WTC11 (cell line): ENCODE measurements around the gene KDM3B. TPM values are rescaled to one million over a fixed set of nuclear protein-coding genes. Genes with fewer than 3 reads are reported as not detected.

Experiments
- ATAC-seq: fragments of 200-7000 bp; cut with Tn5 transposase; 2 replicates; pipeline ENCODE4 v1.10.0; 2021; ENCODE audit warnings: mild to moderate bottlenecking, moderate library complexity
- CTCF ChIA-PET: fragments of 300-600 bp; sonication (Branson Sonifier 250); formaldehyde crosslinking; loops from one replicate; lab custom pipeline; 2021; ENCODE audit warnings: antibody characterized with exemption; lab: Charles Lee
- POLR2A ChIA-PET: fragments of 350-600 bp; sonication (Branson Sonifier 250); formaldehyde crosslinking; loops from one replicate; lab custom pipeline; 2021; ENCODE audit warnings: antibody characterized with exemption; lab: Charles Lee
- DNase-seq: peaks from one replicate; pipeline ENCODE4 v3.0.0; 2021; ENCODE audit warnings: low spot score
- H3K27ac Mint-ChIP-seq: 2 replicates; pipeline ENCODE4 v1.8.0; 2021; ENCODE audit warnings: mixed read lengths
- H3K27me3 Mint-ChIP-seq: 2 replicates; pipeline ENCODE4 v1.8.0; 2021; ENCODE audit warnings: low read depth, mild to moderate bottlenecking, moderate library complexity, mixed read lengths
- H3K36me3 Mint-ChIP-seq: 2 replicates; pipeline ENCODE4 v1.8.0; 2021; ENCODE audit warnings: mixed read lengths
- H3K4me1 Mint-ChIP-seq: 2 replicates; pipeline ENCODE4 v1.8.0; 2022; ENCODE audit warnings: mixed read lengths
- H3K4me3 Mint-ChIP-seq: 2 replicates; pipeline ENCODE4 v1.8.0; 2021; ENCODE audit warnings: mild to moderate bottlenecking, moderate library complexity, mixed read lengths
- H3K9me3 Mint-ChIP-seq: 2 replicates; pipeline ENCODE4 v1.8.0; 2021; ENCODE audit warnings: mixed read lengths
- CBFB ChIP-seq: sonication (generic); formaldehyde crosslinking; IDR thresholded peaks from 2 replicates; pipeline ENCODE4 v1.8.1; 2022; ENCODE audit warnings: mild to moderate bottlenecking, low read depth, missing genetic modification reagents
- CTCF ChIP-seq: fragments of 200-600 bp; IDR thresholded peaks from 2 replicates; pipeline ENCODE4 v1.8.0; 2022; ENCODE audit warnings: antibody characterized with exemption
- E2F4 ChIP-seq: sonication (generic); formaldehyde crosslinking; IDR thresholded peaks from 2 replicates; pipeline ENCODE4 v1.8.1; 2022; ENCODE audit warnings: low read depth, mild to moderate bottlenecking, moderate library complexity, missing genetic modification reagents, borderline replicate concordance
- FOXK1 ChIP-seq: sonication (generic); formaldehyde crosslinking; IDR thresholded peaks from 2 replicates; pipeline ENCODE4 v1.8.0; 2022; ENCODE audit warnings: mild to moderate bottlenecking, moderate library complexity, missing genetic modification reagents
- HMGA2 ChIP-seq: fragments of 250-450 bp; sonication (Bioruptor Pico); IDR thresholded peaks from 2 replicates; pipeline ENCODE4 v1.4.0; 2021; ENCODE audit warnings: mild to moderate bottlenecking, moderate library complexity
- IRF2 ChIP-seq: sonication (generic); formaldehyde crosslinking; IDR thresholded peaks from 2 replicates; pipeline ENCODE4 v1.8.0; 2022; ENCODE audit warnings: low read depth, missing genetic modification reagents, borderline replicate concordance
- KAT7 ChIP-seq: sonication (generic); formaldehyde crosslinking; IDR thresholded peaks from 2 replicates; pipeline ENCODE4 v1.8.1; 2023; ENCODE audit warnings: missing genetic modification reagents, mild to moderate bottlenecking, borderline replicate concordance
- NR2C2 ChIP-seq: sonication (generic); formaldehyde crosslinking; IDR thresholded peaks from 2 replicates; pipeline ENCODE4 v1.8.0; 2022; ENCODE audit warnings: mild to moderate bottlenecking, missing genetic modification reagents
- NR3C1 ChIP-seq: sonication (generic); formaldehyde crosslinking; conservative IDR thresholded peaks from 2 replicates; pipeline ENCODE4 v1.8.1; 2023; ENCODE audit warnings: low read depth, mild to moderate bottlenecking, missing genetic modification reagents
- PRDM15 ChIP-seq: sonication (generic); formaldehyde crosslinking; IDR thresholded peaks from 2 replicates; pipeline ENCODE4 v1.8.0; 2022; ENCODE audit warnings: missing genetic modification reagents
- PREB ChIP-seq: sonication (generic); formaldehyde crosslinking; IDR thresholded peaks from 2 replicates; pipeline ENCODE4 v1.8.1; 2022; ENCODE audit warnings: mild to moderate bottlenecking, missing genetic modification reagents, moderate library complexity, borderline replicate concordance
- PRRX2 ChIP-seq: fragments of 250-450 bp; sonication (Bioruptor Pico); IDR thresholded peaks from 2 replicates; pipeline ENCODE4 v1.8.0; 2021; ENCODE audit warnings: mild to moderate bottlenecking
- RORB ChIP-seq: fragments of 250-450 bp; sonication (Bioruptor Pico); IDR thresholded peaks from 2 replicates; pipeline ENCODE4 v1.9.0; 2021; ENCODE audit warnings: mild to moderate bottlenecking
- SMAD4 ChIP-seq: sonication (generic); formaldehyde crosslinking; IDR thresholded peaks from 2 replicates; pipeline ENCODE4 v1.8.0; 2022; ENCODE audit warnings: mild to moderate bottlenecking, missing genetic modification reagents
- SOX15 ChIP-seq: fragments of 250-450 bp; sonication (Bioruptor Pico); IDR thresholded peaks from 2 replicates; pipeline ENCODE4 v1.9.0; 2021; ENCODE audit warnings: mild to moderate bottlenecking
- TCF7 ChIP-seq: sonication (generic); formaldehyde crosslinking; IDR thresholded peaks from 2 replicates; pipeline ENCODE4 v1.8.0; 2022; ENCODE audit warnings: mild to moderate bottlenecking, low read depth, missing genetic modification reagents, moderate library complexity
- ZBTB43 ChIP-seq: sonication (generic); formaldehyde crosslinking; IDR thresholded peaks from 2 replicates; pipeline ENCODE4 v1.8.1; 2023; ENCODE audit warnings: mild to moderate bottlenecking, missing genetic modification reagents
- ZNF121 ChIP-seq: sonication (generic); formaldehyde crosslinking; IDR thresholded peaks from 2 replicates; pipeline ENCODE4 v1.8.0; 2023; ENCODE audit warnings: missing genetic modification reagents
- ZNF317 ChIP-seq: sonication (generic); formaldehyde crosslinking; IDR thresholded peaks from 2 replicates; pipeline ENCODE4 v1.8.1; 2023; ENCODE audit warnings: low read depth, mild to moderate bottlenecking, moderate library complexity, missing genetic modification reagents, borderline replicate concordance
- ZNF512 ChIP-seq: sonication (generic); formaldehyde crosslinking; IDR thresholded peaks from 2 replicates; pipeline ENCODE4 v1.8.1; 2022; ENCODE audit warnings: missing genetic modification reagents, borderline replicate concordance
- ZNF671 ChIP-seq: fragments of 250-450 bp; sonication (Bioruptor Pico); IDR thresholded peaks from 2 replicates; pipeline ENCODE4 v1.8.0; 2021; ENCODE audit warnings: mild to moderate bottlenecking
- ZSCAN18 ChIP-seq: fragments of 250-450 bp; sonication (Bioruptor Pico); IDR thresholded peaks from 2 replicates; pipeline ENCODE4 v2.1.2; 2022; ENCODE audit warnings: mild to moderate bottlenecking, moderate library complexity
- total RNA-seq: library from RNA; stranded (reverse); gene quantifications from 3 replicates; pipeline ENCODE4 v1.2.3, GENCODE V29; 2021

Gene KDM3B
- total RNA-seq, 1 experiment from 2014 or later: 87.9 TPM

- TF ChIP-seq ZNF512 (CRISPR knock-in tag): no peak
- no peak for TF ChIP-seq SOX15
- no peak for TF ChIP-seq ZSCAN18 (CRISPR knock-in tag)
- no peak for TF ChIP-seq PRRX2 (CRISPR knock-in tag)
- TF ChIP-seq SMAD4: no peak
- TF ChIP-seq ZNF121 (CRISPR knock-in tag): no peak
- no peak for TF ChIP-seq CBFB (CRISPR knock-in tag)
- TF ChIP-seq TCF7 (CRISPR knock-in tag): no peak
- TF ChIP-seq PREB (CRISPR knock-in tag): no peak
- TF ChIP-seq RORB: no peak
- no peak for TF ChIP-seq CTCF
- TF ChIP-seq E2F4 (CRISPR knock-in tag): no peak
- TF ChIP-seq HMGA2 (CRISPR knock-in tag): no peak
- no peak for TF ChIP-seq ZNF671
- no peak for TF ChIP-seq ZBTB43 (CRISPR knock-in tag)
- no peak for TF ChIP-seq ZNF317 (CRISPR knock-in tag)
Measured at GRCh38 chr5:138371454-138371853, 19.0 kb downstream of the KDM3B start (continued).

GRCh38 chr5:138372225-138372624, 19.7 kb downstream of the KDM3B start:
- ATAC-seq (no peak), DNase-seq (no peak)
- CTCF ChIA-PET: interaction anchor here (7.7 kb wide), 1 partner anchor 19 kb away, joined by 69 read pairs; the partner anchor contains the start of gene KDM3B
- Mint-ChIP-seq H3K27me3 (no peaks in the 10 kb centered on the region), H3K36me3 (peaks cover 26% of the 10 kb centered on the region), H3K4me3 (no peak overlapping the region), H3K9me3 (no peaks in the 10 kb centered on the region)
- TF ChIP-seq NR3C1 (CRISPR knock-in tag): no peak
- no peak for TF ChIP-seq KAT7 (CRISPR knock-in tag)
- TF ChIP-seq FOXK1 (CRISPR knock-in tag): no peak
- TF ChIP-seq NR2C2 (CRISPR knock-in tag): no peak
- no peak for TF ChIP-seq PRDM15 (CRISPR knock-in tag)
- TF ChIP-seq IRF2: no peak
- TF ChIP-seq, all 79 proteins: peak for 0
- Mint-ChIP-seq H3K4me1 (no peaks in the 10 kb centered on the region), H3K27ac (0 out of 2 replicates have a peak overlapping the region, but pooled peaks have one; percentile 31)
- POLR2A ChIA-PET: no interaction called here
